ENCODE results near the gene S100Z. TPM values are rescaled to one million over a fixed set of nuclear protein-coding genes. Genes with fewer than 3 reads are reported as not detected.
A peak's percentile ranks its signal among the peaks of the same experiment; 100 is the strongest.

The S100Z gene
- total and polyA plus RNA-seq, 9 of the 15 experiments (the other 6 are each of a cell fraction or from before 2014, with no cell fraction given), result 0.15 to 0.42 (median 0.20) TPM; not detected in 6

DNA sequence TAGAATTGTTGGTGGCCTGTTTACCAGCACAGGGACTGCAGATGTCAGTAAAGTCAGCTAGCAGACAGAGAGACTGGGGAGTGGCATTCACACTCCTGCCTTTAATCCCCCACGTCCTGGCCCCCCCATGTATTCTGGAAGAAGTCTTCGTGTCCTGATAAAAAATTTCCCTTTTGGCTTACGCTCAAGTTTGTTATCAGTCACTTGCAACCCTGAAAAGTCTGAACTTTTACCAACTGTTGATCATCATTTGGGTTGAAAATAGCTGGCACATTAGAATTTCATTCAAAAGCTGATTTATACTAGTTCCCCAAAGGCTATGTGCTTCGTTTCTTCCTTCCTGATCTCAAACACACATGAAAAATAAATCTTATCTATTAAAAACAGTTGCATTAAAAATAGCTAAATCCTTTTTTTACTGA lies 97.3 kb downstream of the S100Z start (continued):
- TF ChIP-seq, protein P1, sequence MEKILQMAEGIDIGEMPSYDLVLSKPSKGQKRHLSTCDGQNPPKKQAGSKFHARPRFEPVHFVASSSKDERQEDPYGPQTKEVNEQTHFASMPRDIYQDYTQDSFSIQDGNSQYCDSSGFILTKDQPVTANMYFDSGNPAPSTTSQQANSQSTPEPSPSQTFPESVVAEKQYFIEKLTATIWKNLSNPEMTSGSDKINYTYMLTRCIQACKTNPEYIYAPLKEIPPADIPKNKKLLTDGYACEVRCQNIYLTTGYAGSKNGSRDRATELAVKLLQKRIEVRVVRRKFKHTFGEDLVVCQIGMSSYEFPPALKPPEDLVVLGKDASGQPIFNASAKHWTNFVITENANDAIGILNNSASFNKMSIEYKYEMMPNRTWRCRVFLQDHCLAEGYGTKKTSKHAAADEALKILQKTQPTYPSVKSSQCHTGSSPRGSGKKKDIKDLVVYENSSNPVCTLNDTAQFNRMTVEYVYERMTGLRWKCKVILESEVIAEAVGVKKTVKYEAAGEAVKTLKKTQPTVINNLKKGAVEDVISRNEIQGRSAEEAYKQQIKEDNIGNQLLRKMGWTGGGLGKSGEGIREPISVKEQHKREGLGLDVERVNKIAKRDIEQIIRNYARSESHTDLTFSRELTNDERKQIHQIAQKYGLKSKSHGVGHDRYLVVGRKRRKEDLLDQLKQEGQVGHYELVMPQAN (IDR thresholded peaks at IDR 0.05; ENCODE audit: borderline replicate concordance), result no peak
- TF ChIP-seq EP400 (IDR thresholded peaks at IDR 0.05) (no peak), MYBL2 (IDR thresholded peaks at IDR 0.05; ENCODE audit: low read depth) (no peak), MYBL2 (CRISPR knock-in tag; IDR thresholded peaks at IDR 0.05; ENCODE audit: borderline replicate concordance) (no peak), CREB1 (IDR thresholded peaks at IDR 0.05) (peak; percentile 23; the same call in 1 of the 2 replicates), CREB1 (CRISPR knock-in tag; IDR thresholded peaks at IDR 0.05) (no peak), MYNN (IDR thresholded peaks at IDR 0.05) (no peak), MYNN (CRISPR knock-in tag; IDR thresholded peaks at IDR 0.05) (no peak), RFX7 (CRISPR knock-in tag; IDR thresholded peaks at IDR 0.05) (no peak), JUN (IDR thresholded peaks at IDR 0.05; ENCODE audit: borderline replicate concordance, low read depth, low read length) (no peak), JUN (CRISPR knock-in tag; IDR thresholded peaks at IDR 0.05; ENCODE audit: borderline replicate concordance) (no peak), CBX1 (IDR thresholded peaks at IDR 0.05; ENCODE audit: low read depth) (no peak), ZNF699 (CRISPR knock-in tag; IDR thresholded peaks at IDR 0.05; ENCODE audit: insufficient replicate concordance) (no peak), ZC3H4 (CRISPR knock-in tag; IDR thresholded peaks at IDR 0.05; ENCODE audit: borderline replicate concordance) (no peak)
- TF ChIP-seq, protein P2, sequence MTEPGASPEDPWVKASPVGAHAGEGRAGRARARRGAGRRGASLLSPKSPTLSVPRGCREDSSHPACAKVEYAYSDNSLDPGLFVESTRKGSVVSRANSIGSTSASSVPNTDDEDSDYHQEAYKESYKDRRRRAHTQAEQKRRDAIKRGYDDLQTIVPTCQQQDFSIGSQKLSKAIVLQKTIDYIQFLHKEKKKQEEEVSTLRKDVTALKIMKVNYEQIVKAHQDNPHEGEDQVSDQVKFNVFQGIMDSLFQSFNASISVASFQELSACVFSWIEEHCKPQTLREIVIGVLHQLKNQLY (CRISPR knock-in tag; conservative IDR thresholded peaks at IDR 0.05), result no peak
- TF ChIP-seq, protein P3, sequence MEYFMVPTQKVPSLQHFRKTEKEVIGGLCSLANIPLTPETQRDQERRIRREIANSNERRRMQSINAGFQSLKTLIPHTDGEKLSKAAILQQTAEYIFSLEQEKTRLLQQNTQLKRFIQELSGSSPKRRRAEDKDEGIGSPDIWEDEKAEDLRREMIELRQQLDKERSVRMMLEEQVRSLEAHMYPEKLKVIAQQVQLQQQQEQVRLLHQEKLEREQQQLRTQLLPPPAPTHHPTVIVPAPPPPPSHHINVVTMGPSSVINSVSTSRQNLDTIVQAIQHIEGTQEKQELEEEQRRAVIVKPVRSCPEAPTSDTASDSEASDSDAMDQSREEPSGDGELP (CRISPR knock-in tag; IDR thresholded peaks at IDR 0.05; ENCODE audit: borderline replicate concordance), result no peak
- TF ChIP-seq, protein P4, sequence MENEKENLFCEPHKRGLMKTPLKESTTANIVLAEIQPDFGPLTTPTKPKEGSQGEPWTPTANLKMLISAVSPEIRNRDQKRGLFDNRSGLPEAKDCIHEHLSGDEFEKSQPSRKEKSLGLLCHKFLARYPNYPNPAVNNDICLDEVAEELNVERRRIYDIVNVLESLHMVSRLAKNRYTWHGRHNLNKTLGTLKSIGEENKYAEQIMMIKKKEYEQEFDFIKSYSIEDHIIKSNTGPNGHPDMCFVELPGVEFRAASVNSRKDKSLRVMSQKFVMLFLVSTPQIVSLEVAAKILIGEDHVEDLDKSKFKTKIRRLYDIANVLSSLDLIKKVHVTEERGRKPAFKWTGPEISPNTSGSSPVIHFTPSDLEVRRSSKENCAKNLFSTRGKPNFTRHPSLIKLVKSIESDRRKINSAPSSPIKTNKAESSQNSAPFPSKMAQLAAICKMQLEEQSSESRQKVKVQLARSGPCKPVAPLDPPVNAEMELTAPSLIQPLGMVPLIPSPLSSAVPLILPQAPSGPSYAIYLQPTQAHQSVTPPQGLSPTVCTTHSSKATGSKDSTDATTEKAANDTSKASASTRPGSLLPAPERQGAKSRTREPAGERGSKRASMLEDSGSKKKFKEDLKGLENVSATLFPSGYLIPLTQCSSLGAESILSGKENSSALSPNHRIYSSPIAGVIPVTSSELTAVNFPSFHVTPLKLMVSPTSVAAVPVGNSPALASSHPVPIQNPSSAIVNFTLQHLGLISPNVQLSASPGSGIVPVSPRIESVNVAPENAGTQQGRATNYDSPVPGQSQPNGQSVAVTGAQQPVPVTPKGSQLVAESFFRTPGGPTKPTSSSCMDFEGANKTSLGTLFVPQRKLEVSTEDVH (IDR thresholded peaks at IDR 0.05; ENCODE audit: low read depth, partially characterized antibody), result no peak
